Measurements from ENCODE around the gene AGFG2.
"Not testable (repeated sequence)": the region's sequence is repeated elsewhere in the genome, so short reads cannot be mapped to it uniquely, and the experiment has no call there.

The AGFG2 gene

GRCh38 chr7:100536695-100537094, 2.3 kb upstream of the AGFG2 start:
- peaks cover 21% of the 10 kb centered on the region for H3K4me1 Mint-ChIP-seq (ENCODE audit: low read depth)
- H3K27me3 Mint-ChIP-seq (ENCODE audit: low read depth); H3K36me3 Mint-ChIP-seq (ENCODE audit: low read depth); DNase-seq (ENCODE audit: low spot score); H3K27ac Mint-ChIP-seq; H3K9me3 Mint-ChIP-seq: not testable (repeated sequence)
- peak overlapping the region; percentile 24 for H3K4me3 Mint-ChIP-seq

GRCh38 chr7:100538348-100538653, 702 bp upstream of the AGFG2 start:
- Mint-ChIP-seq H3K9me3 (no peaks in the 10 kb centered on the region), H3K4me1 (ENCODE audit: low read depth) (peaks cover 32% of the 10 kb centered on the region), H3K4me3 (peak overlapping the region; percentile 97), H3K27me3 (ENCODE audit: low read depth) (no peaks in the 10 kb centered on the region), H3K36me3 (ENCODE audit: low read depth) (peaks cover 7% of the 10 kb centered on the region), H3K27ac (peak overlapping the region; percentile 87)
- no peak for DNase-seq (ENCODE audit: low spot score)

- Mint-ChIP-seq H3K4me1 (ENCODE audit: low read depth) (peaks cover 44% of the 10 kb centered on the region), H3K4me3 (peak overlapping the region; percentile 97), H3K9me3 (no peaks in the 10 kb centered on the region), H3K27ac (peak overlapping the region; percentile 87), H3K36me3 (ENCODE audit: low read depth) (peaks cover 7% of the 10 kb centered on the region), H3K27me3 (ENCODE audit: low read depth) (no peaks in the 10 kb centered on the region)
- no peak for DNase-seq (ENCODE audit: low spot score)
Measured at GRCh38 chr7:100539436-100540006, 518 bp downstream of the AGFG2 start.

GRCh38 chr7:100540073-100540723, 1.2 kb downstream of the AGFG2 start:
- Mint-ChIP-seq H3K4me1 (ENCODE audit: low read depth) (peaks cover 51% of the 10 kb centered on the region), H3K4me3 (peak overlapping the region; percentile 97), H3K36me3 (ENCODE audit: low read depth) (peaks cover 9% of the 10 kb centered on the region), H3K27ac (peak overlapping the region; percentile 42), H3K27me3 (ENCODE audit: low read depth) (no peaks in the 10 kb centered on the region), H3K9me3 (no peaks in the 10 kb centered on the region)
- no peak for DNase-seq (ENCODE audit: low spot score)

- H3K9me3 Mint-ChIP-seq; DNase-seq (ENCODE audit: low spot score); H3K36me3 Mint-ChIP-seq (ENCODE audit: low read depth); H3K27me3 Mint-ChIP-seq (ENCODE audit: low read depth): not testable (repeated sequence)
- Mint-ChIP-seq H3K27ac (peak overlapping the region; percentile 66), H3K4me3 (peak overlapping the region; percentile 71), H3K4me1 (ENCODE audit: low read depth) (peaks cover 62% of the 10 kb centered on the region)
Measured at GRCh38 chr7:100541309-100541708, 2.3 kb downstream of the AGFG2 start.

GRCh38 chr7:100543586-100543985, 4.6 kb downstream of the AGFG2 start:
- peaks cover 78% of the 10 kb centered on the region for H3K4me1 Mint-ChIP-seq (ENCODE audit: low read depth)
- DNase-seq (ENCODE audit: low spot score), result no peak
- no peaks in the 10 kb centered on the region for H3K27me3 Mint-ChIP-seq (ENCODE audit: low read depth)
- peaks cover 13% of the 10 kb centered on the region for H3K36me3 Mint-ChIP-seq (ENCODE audit: low read depth)
- H3K9me3 Mint-ChIP-seq, result no peaks in the 10 kb centered on the region
- peak overlapping the region; percentile 81 for H3K4me3 Mint-ChIP-seq
- H3K27ac Mint-ChIP-seq, result peak overlapping the region; percentile 94

GRCh38 chr7:100544386-100544785, 5.4 kb downstream of the AGFG2 start:
- peaks cover 82% of the 10 kb centered on the region for H3K4me1 Mint-ChIP-seq (ENCODE audit: low read depth)
- H3K27ac Mint-ChIP-seq, result peak overlapping the region; percentile 94
- H3K9me3 Mint-ChIP-seq, result no peaks in the 10 kb centered on the region
- peak overlapping the region; percentile 81 for H3K4me3 Mint-ChIP-seq
- peaks cover 16% of the 10 kb centered on the region for H3K36me3 Mint-ChIP-seq (ENCODE audit: low read depth)
- no peaks in the 10 kb centered on the region for H3K27me3 Mint-ChIP-seq (ENCODE audit: low read depth)
- DNase-seq (ENCODE audit: low spot score), result no peak

- peak overlapping the region; percentile 81 for H3K4me3 Mint-ChIP-seq
- H3K4me1 Mint-ChIP-seq (ENCODE audit: low read depth), result peaks cover 78% of the 10 kb centered on the region
- H3K27me3 Mint-ChIP-seq (ENCODE audit: low read depth), result no peaks in the 10 kb centered on the region
- no peak for DNase-seq (ENCODE audit: low spot score)
- H3K27ac Mint-ChIP-seq, result peak overlapping the region; percentile 94
- H3K36me3 Mint-ChIP-seq (ENCODE audit: low read depth), result peaks cover 14% of the 10 kb centered on the region
- H3K9me3 Mint-ChIP-seq, result no peaks in the 10 kb centered on the region
Measured at GRCh38 chr7:100544967-100545359, 6.0 kb downstream of the AGFG2 start.

GRCh38 chr7:100545360-100546128, 6.5 kb downstream of the AGFG2 start:
- H3K27ac Mint-ChIP-seq, result peak overlapping the region; percentile 94

GRCh38 chr7:100546129-100546925, 7.3 kb downstream of the AGFG2 start:
- Mint-ChIP-seq H3K4me3 (peak overlapping the region; percentile 81), H3K27me3 (ENCODE audit: low read depth) (no peaks in the 10 kb centered on the region), H3K27ac (peak overlapping the region; percentile 94), H3K9me3 (no peaks in the 10 kb centered on the region), H3K4me1 (ENCODE audit: low read depth) (peaks cover 75% of the 10 kb centered on the region), H3K36me3 (ENCODE audit: low read depth) (peaks cover 17% of the 10 kb centered on the region)
- DNase-seq (ENCODE audit: low spot score), result no peak

More at GRCh38 chr7:100545360-100546128, 6.5 kb downstream of the AGFG2 start:
- Mint-ChIP-seq H3K4me1 (ENCODE audit: low read depth) (peaks cover 78% of the 10 kb centered on the region), H3K9me3 (no peaks in the 10 kb centered on the region), H3K27me3 (ENCODE audit: low read depth) (no peaks in the 10 kb centered on the region), H3K4me3 (peak overlapping the region; percentile 81), H3K36me3 (ENCODE audit: low read depth) (peaks cover 18% of the 10 kb centered on the region)
- peak; percentile 77 for DNase-seq (ENCODE audit: low spot score)

GRCh38 chr7:100546926-100547800, 8.2 kb downstream of the AGFG2 start:
- Mint-ChIP-seq H3K4me1 (ENCODE audit: low read depth) (peaks cover 71% of the 10 kb centered on the region), H3K4me3 (peak overlapping the region; percentile 81), H3K27me3 (ENCODE audit: low read depth) (no peaks in the 10 kb centered on the region), H3K9me3 (no peaks in the 10 kb centered on the region), H3K27ac (peak overlapping the region; percentile 94), H3K36me3 (ENCODE audit: low read depth) (peaks cover 17% of the 10 kb centered on the region)
- DNase-seq (ENCODE audit: low spot score), result no peak

GRCh38 chr7:100547872-100548271, 8.9 kb downstream of the AGFG2 start:
- H3K9me3 Mint-ChIP-seq, result no peaks in the 10 kb centered on the region
- H3K27ac Mint-ChIP-seq, result peak overlapping the region; percentile 94
- H3K4me3 Mint-ChIP-seq, result peak overlapping the region; percentile 81
- DNase-seq (ENCODE audit: low spot score), result no peak
- H3K36me3 Mint-ChIP-seq (ENCODE audit: low read depth), result peaks cover 21% of the 10 kb centered on the region
- no peaks in the 10 kb centered on the region for H3K27me3 Mint-ChIP-seq (ENCODE audit: low read depth)
- H3K4me1 Mint-ChIP-seq (ENCODE audit: low read depth), result peaks cover 65% of the 10 kb centered on the region

GRCh38 chr7:100548446-100548845, 9.4 kb downstream of the AGFG2 start:
- Mint-ChIP-seq H3K36me3 (ENCODE audit: low read depth) (peaks cover 23% of the 10 kb centered on the region), H3K4me1 (ENCODE audit: low read depth) (peaks cover 62% of the 10 kb centered on the region), H3K27ac (peak overlapping the region; percentile 87)
- not testable (repeated sequence) for H3K27me3 Mint-ChIP-seq (ENCODE audit: low read depth); H3K9me3 Mint-ChIP-seq; DNase-seq (ENCODE audit: low spot score); H3K4me3 Mint-ChIP-seq
